Right lobe of liver (tissue), 4 donors: ENCODE measurements around the gene FAM156A.
"Not testable (repeated sequence)": the region's sequence is repeated elsewhere in the genome, so short reads cannot be mapped to it uniquely, and the experiment has no call there.

Experiments
- POLR2A ChIP-seq: fragments of 450-650 bp; IDR thresholded peaks from one replicate; pipeline ENCODE4 v1.6.1; 2017; ENCODE audit warnings: antibody characterized with exemption, mild to moderate bottlenecking
- TF ChIP-seq, protein P1 (sequence below), 4 donors: fragments of 200-600 bp in 3 of 4; fragments of 450-650 bp in 1 of 4; IDR thresholded peaks; one replicate each; pipeline versions ENCODE4 v1.5.1 to v1.8.0; 2016 to 2022; ENCODE audit warnings: antibody characterized with exemption in 4 of 4, mild to moderate bottlenecking in 2 of 4
- donor health status: DM: no; HTN: no; CAD: no.
- donor health status: DM: no; HTN: no; CAD: no.
- donor health status: DM: no; HTN: yes; CAD: no.

DNA sequence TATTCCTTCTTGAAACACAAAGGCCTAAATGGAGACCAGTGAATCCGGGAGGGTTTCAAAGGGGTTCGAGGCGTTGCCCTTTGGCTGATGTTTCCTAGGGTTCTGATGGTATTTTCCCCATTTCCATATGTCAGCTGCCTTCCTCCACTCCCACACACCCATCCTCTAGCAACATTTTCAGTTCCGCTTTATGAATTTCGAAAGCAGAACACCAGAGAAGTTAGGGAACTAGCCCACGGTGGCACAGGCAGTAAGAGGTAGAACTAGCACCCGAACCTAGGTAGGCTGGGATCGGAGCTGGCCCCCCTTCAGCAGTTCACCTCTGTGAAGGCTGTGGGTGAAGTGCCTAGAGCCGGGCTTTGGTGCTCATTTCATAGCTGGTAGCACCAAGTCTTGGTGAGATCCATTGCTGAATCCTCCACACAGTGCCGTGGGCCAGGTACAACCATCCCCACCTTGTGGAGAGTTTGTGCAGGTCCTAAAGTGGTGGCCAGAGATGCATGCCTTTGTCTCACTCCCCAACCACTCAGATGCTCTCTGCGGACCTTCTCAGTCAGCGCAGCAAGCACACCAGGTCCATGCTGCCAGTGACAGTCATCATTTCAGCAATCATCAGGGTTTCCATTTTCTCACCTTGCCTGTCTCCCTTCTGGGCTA lies 48.9 kb downstream of the FAM156A start:
- TF ChIP-seq, protein P1, sequence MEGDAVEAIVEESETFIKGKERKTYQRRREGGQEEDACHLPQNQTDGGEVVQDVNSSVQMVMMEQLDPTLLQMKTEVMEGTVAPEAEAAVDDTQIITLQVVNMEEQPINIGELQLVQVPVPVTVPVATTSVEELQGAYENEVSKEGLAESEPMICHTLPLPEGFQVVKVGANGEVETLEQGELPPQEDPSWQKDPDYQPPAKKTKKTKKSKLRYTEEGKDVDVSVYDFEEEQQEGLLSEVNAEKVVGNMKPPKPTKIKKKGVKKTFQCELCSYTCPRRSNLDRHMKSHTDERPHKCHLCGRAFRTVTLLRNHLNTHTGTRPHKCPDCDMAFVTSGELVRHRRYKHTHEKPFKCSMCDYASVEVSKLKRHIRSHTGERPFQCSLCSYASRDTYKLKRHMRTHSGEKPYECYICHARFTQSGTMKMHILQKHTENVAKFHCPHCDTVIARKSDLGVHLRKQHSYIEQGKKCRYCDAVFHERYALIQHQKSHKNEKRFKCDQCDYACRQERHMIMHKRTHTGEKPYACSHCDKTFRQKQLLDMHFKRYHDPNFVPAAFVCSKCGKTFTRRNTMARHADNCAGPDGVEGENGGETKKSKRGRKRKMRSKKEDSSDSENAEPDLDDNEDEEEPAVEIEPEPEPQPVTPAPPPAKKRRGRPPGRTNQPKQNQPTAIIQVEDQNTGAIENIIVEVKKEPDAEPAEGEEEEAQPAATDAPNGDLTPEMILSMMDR (IDR thresholded peaks at IDR 0.05): not testable (repeated sequence)
- not testable (repeated sequence) for TF ChIP-seq POLR2A
